Tibial artery (tissue), 4 donors: ENCODE measurements around the gene TSR2.

Source experiments
- DNase-seq, 2 donors: peaks; one replicate each; pipeline ENCODE4 v3.0.0-alpha.2; 2019
- H3K27ac ChIP-seq, 2 donors: fragments of 200-600 bp; sonication (generic) in 1 of 2; 1 replicate in 1 of 2; 2 replicates in 1 of 2; pipeline ENCODE4 v1.5.1; 2018 to 2019; ENCODE audit warnings: mild to moderate bottlenecking in 1 of 2
- H3K27me3 ChIP-seq, 2 donors: fragments of 200-600 bp; sonication (generic) in 1 of 2; one replicate each; pipeline versions ENCODE4 v1.5.1 to v1.6.0; 2016 to 2019
- H3K36me3 ChIP-seq, 3 donors: fragments of 200-600 bp; sonication (generic) in 2 of 3; one replicate each; pipeline ENCODE4 v1.5.1; 2016 to 2019; ENCODE audit warnings: mild to moderate bottlenecking in 2 of 3
- H3K4me1 ChIP-seq, 4 donors: fragments of 200-600 bp; sonication (generic) in 2 of 4; 1 replicate in 3 of 4; 2 replicates in 1 of 4; pipeline ENCODE4 v1.5.1; 2016 to 2019
- H3K4me3 ChIP-seq, 2 donors: fragments of 200-600 bp; sonication (generic) in 1 of 2; 1 replicate in 1 of 2; 2 replicates in 1 of 2; pipeline ENCODE4 v1.5.1; 2018 to 2019; ENCODE audit warnings: mild to moderate bottlenecking in 2 of 2
- H3K9me3 ChIP-seq, 3 donors: fragments of 200-600 bp; sonication (generic) in 1 of 3; one replicate each; pipeline ENCODE4 v1.5.1; 2016 to 2019
- intact Hi-C: fragments of 100-400 bp; cut with DNase I; formaldehyde crosslinking; loops from one replicate; pipeline ENCODE4 v1.15.0; 2023; ENCODE audit warnings: low total_unique reads
- TF ChIP-seq, protein P1 (sequence below), 2 experiments: fragments of 200-600 bp in 1 of 2; fragments of 450-650 bp in 1 of 2; IDR thresholded peaks; one replicate each; pipeline ENCODE4 v1.5.1; 2017 to 2019; ENCODE audit warnings: antibody characterized with exemption in 2 of 2, mild to moderate bottlenecking in 1 of 2, moderate library complexity in 1 of 2

The TSR2 gene

DNA sequence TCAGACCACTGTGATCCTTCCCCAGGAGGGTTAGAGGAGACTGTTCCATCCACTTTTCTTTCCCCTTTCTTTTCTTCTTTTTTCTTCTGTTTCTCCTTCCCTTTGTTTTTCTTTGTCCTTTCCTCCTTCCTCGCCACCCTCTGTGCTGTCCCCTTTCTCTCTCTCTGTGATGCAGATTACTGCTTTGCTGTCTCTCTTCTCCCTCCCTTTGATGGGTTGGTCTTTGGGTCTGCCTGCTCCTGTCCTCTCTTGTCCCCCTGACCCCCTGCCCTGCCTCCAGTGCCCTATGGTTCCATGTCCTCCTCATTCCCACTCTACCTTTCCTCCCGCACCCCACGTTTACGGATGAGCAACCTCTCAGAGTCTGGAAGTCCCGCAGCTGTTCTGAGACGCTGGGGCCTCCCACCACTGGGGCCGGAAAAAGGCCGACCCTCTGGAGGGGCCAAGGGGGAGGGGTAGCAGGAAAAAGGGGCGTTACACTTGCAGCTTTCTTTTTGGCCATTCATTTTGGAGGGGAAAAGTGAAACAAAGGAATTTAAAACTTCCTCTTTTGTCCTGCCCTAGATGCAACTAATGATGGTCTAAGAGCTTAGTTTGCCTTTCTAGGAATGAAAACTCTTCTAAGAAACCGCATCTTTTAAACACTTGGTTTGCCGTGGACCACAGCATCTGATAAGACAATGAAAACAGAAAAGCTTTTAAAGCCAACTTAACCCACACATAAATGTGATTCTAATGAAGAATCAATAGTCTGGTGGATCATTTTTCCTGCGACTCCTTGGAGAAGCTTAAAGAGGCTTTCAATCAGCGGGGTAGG is 24.5 kb upstream of the TSR2 start:
- Histone ChIP-seq H3K27me3 (no peaks in the 10 kb centered on the region), H3K27ac (no peak overlapping the region), H3K4me3 (no peak overlapping the region), H3K36me3 (no peaks in the 10 kb centered on the region), H3K9me3 (no peaks in the 10 kb centered on the region), H3K4me1 (no peaks in the 10 kb centered on the region)
- no peak for DNase-seq
- intact Hi-C loops: no loop called here
- TF ChIP-seq, protein P1, sequence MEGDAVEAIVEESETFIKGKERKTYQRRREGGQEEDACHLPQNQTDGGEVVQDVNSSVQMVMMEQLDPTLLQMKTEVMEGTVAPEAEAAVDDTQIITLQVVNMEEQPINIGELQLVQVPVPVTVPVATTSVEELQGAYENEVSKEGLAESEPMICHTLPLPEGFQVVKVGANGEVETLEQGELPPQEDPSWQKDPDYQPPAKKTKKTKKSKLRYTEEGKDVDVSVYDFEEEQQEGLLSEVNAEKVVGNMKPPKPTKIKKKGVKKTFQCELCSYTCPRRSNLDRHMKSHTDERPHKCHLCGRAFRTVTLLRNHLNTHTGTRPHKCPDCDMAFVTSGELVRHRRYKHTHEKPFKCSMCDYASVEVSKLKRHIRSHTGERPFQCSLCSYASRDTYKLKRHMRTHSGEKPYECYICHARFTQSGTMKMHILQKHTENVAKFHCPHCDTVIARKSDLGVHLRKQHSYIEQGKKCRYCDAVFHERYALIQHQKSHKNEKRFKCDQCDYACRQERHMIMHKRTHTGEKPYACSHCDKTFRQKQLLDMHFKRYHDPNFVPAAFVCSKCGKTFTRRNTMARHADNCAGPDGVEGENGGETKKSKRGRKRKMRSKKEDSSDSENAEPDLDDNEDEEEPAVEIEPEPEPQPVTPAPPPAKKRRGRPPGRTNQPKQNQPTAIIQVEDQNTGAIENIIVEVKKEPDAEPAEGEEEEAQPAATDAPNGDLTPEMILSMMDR (IDR thresholded peaks at IDR 0.05): no peak

DNA sequence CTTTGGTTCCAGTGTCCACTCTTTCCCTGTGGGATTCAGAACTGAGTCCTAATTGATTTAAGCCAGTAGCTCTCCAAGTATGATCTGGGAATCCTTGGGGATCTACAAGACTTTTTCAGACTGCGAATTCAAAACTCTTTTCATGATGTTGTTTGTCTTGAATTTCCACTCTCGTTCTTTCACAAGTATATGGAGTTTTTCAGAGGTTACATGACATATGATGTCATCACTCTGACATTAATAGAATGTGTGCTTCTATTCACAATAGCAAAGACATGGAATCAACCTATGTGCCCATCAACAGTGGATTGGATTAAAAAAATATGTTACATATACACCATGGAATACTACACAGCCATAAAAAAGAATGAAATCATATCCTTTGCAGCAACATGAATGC is 23.2 kb upstream of the TSR2 start:
- Histone ChIP-seq H3K9me3 (no peaks in the 10 kb centered on the region), H3K27me3 (no peaks in the 10 kb centered on the region), H3K27ac (no peak overlapping the region), H3K4me3 (no peak overlapping the region), H3K4me1 (no peaks in the 10 kb centered on the region), H3K36me3 (no peaks in the 10 kb centered on the region)
- no peak for DNase-seq
- TF ChIP-seq, protein P1 (IDR thresholded peaks at IDR 0.05): no peak
- intact Hi-C loops: no loop called here

DNA sequence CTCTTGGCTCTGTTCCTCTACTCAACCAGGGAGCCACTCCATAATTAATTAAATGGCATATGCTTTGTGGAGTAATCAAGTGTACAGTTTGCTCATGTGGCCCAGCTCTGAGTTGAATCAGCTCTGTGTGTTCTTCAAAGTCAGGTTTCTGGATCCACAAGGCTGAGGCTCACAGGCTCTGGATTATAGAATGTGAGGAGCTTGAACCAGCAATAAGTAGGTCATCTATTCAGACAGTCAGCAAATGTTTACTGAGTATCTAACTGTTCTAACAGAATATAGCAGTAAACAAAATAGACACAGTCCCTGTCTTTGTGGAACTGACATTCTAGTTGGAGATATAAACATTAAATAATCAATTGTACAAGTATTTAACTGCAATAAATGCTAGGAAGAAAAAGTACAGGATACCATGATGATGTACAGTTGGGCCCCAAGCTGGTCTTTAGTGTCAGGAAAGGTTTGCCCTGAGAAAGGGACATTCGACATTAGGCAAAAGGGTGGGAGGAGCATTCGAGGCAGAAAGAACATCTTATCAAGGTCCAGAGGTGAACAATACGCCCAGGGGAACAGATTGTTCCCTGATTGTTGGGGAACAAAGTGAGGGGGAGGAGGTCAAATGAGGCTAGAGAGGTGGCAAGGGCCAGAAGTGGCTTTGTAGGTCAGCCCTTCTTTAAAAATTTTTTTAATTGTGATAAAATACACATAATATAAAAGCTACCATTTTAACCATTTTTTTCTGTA is 20.5 kb upstream of the TSR2 start:
- H3K27ac ChIP-seq: no peak overlapping the region

DNA sequence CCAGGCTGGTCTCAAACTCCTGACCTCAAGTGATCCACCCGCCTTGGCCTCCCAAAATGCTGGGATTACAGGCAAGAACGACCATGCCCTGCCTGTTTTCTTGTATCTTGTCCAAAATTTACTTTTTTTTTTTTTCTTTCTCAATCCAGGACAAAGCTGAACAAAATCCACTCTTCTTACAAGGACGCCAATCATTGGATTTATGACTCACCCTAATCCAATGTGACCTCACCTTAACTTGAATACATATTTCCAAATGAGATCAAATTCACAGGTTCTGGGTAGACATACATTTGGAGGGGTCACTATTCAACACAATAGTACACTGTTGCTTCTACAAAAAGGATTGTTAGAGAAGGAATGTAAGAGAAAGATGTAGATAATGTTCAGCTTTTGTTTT is 18.0 kb upstream of the TSR2 start:
- no peak for DNase-seq

More for the DNA sequence above, 20.5 kb upstream of the TSR2 start:
- Histone ChIP-seq H3K4me1 (no peaks in the 10 kb centered on the region), H3K27me3 (no peaks in the 10 kb centered on the region), H3K4me3 (no peak overlapping the region), H3K9me3 (no peaks in the 10 kb centered on the region), H3K36me3 (no peaks in the 10 kb centered on the region)
- intact Hi-C loops: no loop called here
- TF ChIP-seq, protein P1 (IDR thresholded peaks at IDR 0.05): no peak
- no peak for DNase-seq

DNA sequence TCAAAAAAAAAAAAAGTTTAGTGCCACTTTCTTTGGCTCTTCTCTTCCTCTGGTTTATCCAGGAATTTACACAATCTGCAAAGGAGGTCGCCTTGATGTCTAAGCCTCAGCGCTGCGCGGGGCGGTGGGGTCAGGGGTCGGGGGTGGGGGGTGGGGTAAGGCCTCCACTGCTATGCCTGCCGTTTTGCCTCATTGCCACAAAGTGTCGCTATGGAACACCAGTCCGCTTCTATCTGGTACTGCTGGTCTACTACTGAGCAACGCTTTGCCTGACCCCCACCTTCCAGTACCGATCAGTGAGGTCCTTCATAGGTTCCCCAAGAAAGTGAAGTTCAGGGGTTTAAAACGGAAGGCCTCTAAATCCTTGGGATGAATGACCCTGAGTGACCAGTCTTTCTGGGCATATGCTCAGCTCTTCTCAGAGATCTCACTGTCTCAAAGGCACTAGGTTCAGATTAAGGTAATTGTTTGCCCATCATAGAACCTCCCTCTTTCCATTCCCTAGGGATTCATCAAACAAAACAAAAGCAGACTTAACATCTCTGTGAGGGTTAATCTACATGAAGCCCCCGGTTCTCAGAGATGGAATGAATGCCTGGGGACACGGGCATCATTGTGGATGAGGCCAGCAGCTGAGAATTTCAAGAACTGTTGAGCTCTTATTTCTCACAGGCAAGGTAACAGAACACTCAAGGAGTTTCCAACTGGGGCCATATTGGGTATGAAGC is 16.9 kb upstream of the TSR2 start:
- intact Hi-C loops: no loop called here
- TF ChIP-seq, protein P1 (IDR thresholded peaks at IDR 0.05): no peak
- H3K36me3 ChIP-seq: no peaks in the 10 kb centered on the region
- H3K4me1 ChIP-seq: no peaks in the 10 kb centered on the region
- no peaks in the 10 kb centered on the region for H3K9me3 ChIP-seq
- H3K27ac ChIP-seq: no peak overlapping the region
- H3K4me3 ChIP-seq: no peak overlapping the region
- no peak for DNase-seq
- no peaks in the 10 kb centered on the region for H3K27me3 ChIP-seq

More for the DNA sequence above, 18.0 kb upstream of the TSR2 start:
- Histone ChIP-seq H3K4me3 (no peak overlapping the region), H3K4me1 (no peaks in the 10 kb centered on the region), H3K36me3 (no peaks in the 10 kb centered on the region), H3K27me3 (no peaks in the 10 kb centered on the region), H3K9me3 (no peaks in the 10 kb centered on the region), H3K27ac (no peak overlapping the region)
- TF ChIP-seq, protein P1 (IDR thresholded peaks at IDR 0.05): no peak
- intact Hi-C loops: no loop called here
